C4-2B (cell line): Measurements from ENCODE around the gene PACRG.

Source experiments
- CTCF ChIP-seq: fragments of 450-650 bp; conservative IDR thresholded peaks from 2 replicates; pipeline ENCODE4 v1.5.1; 2017; ENCODE audit warnings: mild to moderate bottlenecking
- ZFX ChIP-seq: fragments of 450-650 bp; IDR thresholded peaks from 2 replicates; pipeline ENCODE4 v1.6.1; 2017

GRCh38 chr6:163346497-163346961 lies 618.8 kb downstream of the PACRG start:
- TF ChIP-seq CTCF: no peak
- TF ChIP-seq ZFX: no peak
